OCI-LY7 (cell line): ENCODE data around the gene ATP5F1D. TPM values are rescaled to one million over a fixed set of nuclear protein-coding genes. Genes with fewer than 3 reads are reported as not detected.

Source experiments
- BruUV-seq: library from RNA; stranded (reverse); fragments of 400-500 nt; replicated peaks from 2 replicates; lab custom pipeline; 2021; lab: Mats Ljungman, UMichigan
- CTCF ChIA-PET: fragments of 300-600 bp; sonication (Branson Sonifier 250); formaldehyde crosslinking; loops from one replicate; lab custom pipeline; 2022; ENCODE audit warnings: antibody characterized with exemption; ENCODE audit not compliant: unreplicated experiment; lab: Charles Lee
- POLR2A ChIA-PET: fragments of 300-600 bp; sonication (Branson Sonifier 250); formaldehyde crosslinking; loops from one replicate; lab custom pipeline; 2022; ENCODE audit warnings: antibody characterized with exemption; lab: Charles Lee
- DNase-seq: peaks from one replicate; pipeline ENCODE4 v3.0.0-alpha.2; 2015; ENCODE audit warnings: low spot score
- H2AFZ ChIP-seq: fragments of 200-600 bp; sonication (generic), shearing (Covaris generic); 2 replicates; pipeline ENCODE4 v1.6.1; 2014; ENCODE audit warnings: mild to moderate bottlenecking, antibody characterized with exemption, low read length, moderate library complexity
- H3K27ac ChIP-seq: fragments of 200-600 bp; sonication (generic); 2 replicates; pipeline ENCODE4 v1.5.1; 2014; ENCODE audit warnings: mixed run types, low read depth, mild to moderate bottlenecking, moderate library complexity, low read length, inconsistent platforms; ENCODE audit not compliant: poor library complexity, severe bottlenecking
- H3K36me3 ChIP-seq: fragments of 200-600 bp; sonication (generic); 2 replicates; pipeline ENCODE4 v1.6.1; 2014; ENCODE audit warnings: mild to moderate bottlenecking, antibody characterized with exemption, low read length, moderate library complexity, mixed read lengths; ENCODE audit not compliant: insufficient read depth
- H3K4me1 ChIP-seq: fragments of 200-600 bp; sonication (generic); 2 replicates; pipeline ENCODE4 v1.5.1; 2014; ENCODE audit warnings: mild to moderate bottlenecking, low read length; ENCODE audit not compliant: insufficient read depth, poor library complexity, severe bottlenecking
- H3K4me2 ChIP-seq: fragments of 200-600 bp; sonication (generic); 2 replicates; pipeline ENCODE4 v1.6.1; 2014; ENCODE audit warnings: mild to moderate bottlenecking, low read length
- H3K4me3 ChIP-seq: fragments of 200-600 bp; sonication (generic); 2 replicates; pipeline ENCODE4 v1.5.1; 2014; ENCODE audit warnings: mild to moderate bottlenecking, low read depth, low read length; ENCODE audit not compliant: poor library complexity, severe bottlenecking
- H3K79me2 ChIP-seq: fragments of 200-600 bp; sonication (generic); 2 replicates; pipeline ENCODE4 v1.6.1; 2016; ENCODE audit warnings: low read depth, mild to moderate bottlenecking, low read length, moderate library complexity, mixed read lengths; ENCODE audit not compliant: insufficient read depth
- H3K9me2 ChIP-seq: fragments of 200-600 bp; sonication (generic); 2 replicates; pipeline ENCODE4 v1.6.1; 2016; ENCODE audit warnings: mild to moderate bottlenecking, low read length, mixed read lengths; ENCODE audit not compliant: insufficient read depth
- H3K9me3 ChIP-seq: fragments of 200-600 bp; sonication (generic); 2 replicates; pipeline ENCODE4 v1.6.1; 2014; ENCODE audit warnings: mild to moderate bottlenecking, mixed run types, low read length, mixed read lengths
- H4K20me1 ChIP-seq: fragments of 200-600 bp; sonication (generic); 2 replicates; pipeline ENCODE4 v1.6.1; 2014; ENCODE audit warnings: mild to moderate bottlenecking, antibody characterized with exemption, low read length, moderate library complexity, mixed read lengths; ENCODE audit not compliant: insufficient read depth
- EZH2phosphoT487 ChIP-seq: fragments of 200-600 bp; sonication (generic); IDR thresholded peaks from 2 replicates; pipeline ENCODE4 v1.6.1; 2018; ENCODE audit warnings: low read depth, borderline replicate concordance, mild to moderate bottlenecking, mixed run types, antibody characterized with exemption, low read length, moderate library complexity, mixed read lengths
- intact Hi-C: fragments of 100-400 bp; cut with micrococcal nuclease; formaldehyde crosslinking; loops from one replicate; pipeline ENCODE4 v1.10.0; 2022; ENCODE audit not compliant: unreplicated experiment
- total RNA-seq, 2 experiments: library from RNA; depleted of rRNA in 1 of 2; stranded (reverse); fragments of >200 nt in 1 of 2; shearing (Covaris generic) in 1 of 2; gene quantifications; 2 replicates each; pipeline ENCODE4 v1.2.3, GENCODE V29; 2014 to 2022
- TF ChIP-seq, protein P1 (sequence below): fragments of 200-600 bp; sonication (generic); conservative IDR thresholded peaks from 2 replicates; pipeline ENCODE4 v1.5.1; 2014; ENCODE audit warnings: mild to moderate bottlenecking, antibody characterized with exemption, low read length, moderate library complexity, mixed read lengths

ATP5F1D gene
- total RNA-seq, 2 experiments from 2014 or later, result 51.8 to 266 TPM

DNA sequence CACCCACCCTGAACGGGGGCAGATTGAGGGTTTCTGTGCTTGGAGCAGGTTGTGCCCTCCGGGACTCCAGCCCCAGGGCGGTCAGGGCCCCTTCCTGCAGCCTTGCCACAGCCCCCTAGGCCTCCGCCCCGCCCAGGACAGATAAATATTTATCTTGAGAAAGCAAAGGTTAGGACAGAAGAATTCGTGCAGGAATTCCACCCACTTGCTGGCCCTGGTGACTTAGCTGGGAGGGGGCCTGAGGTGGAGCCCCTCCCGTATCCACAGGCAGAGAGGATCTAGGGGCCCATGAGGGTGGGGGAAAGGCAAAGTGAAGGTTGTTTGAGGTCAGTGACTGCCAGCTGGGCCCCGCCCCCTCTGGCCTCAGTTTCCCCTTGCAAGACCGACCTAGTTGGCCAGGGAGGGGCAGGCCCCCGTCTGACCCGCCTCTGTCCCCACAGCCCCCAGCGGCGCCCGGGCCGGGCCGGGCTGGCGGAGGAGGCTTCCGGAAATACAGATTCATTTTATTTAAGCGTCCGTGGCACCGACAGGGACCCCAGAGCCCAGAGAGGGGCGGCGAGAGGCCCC lies 12.0 kb downstream of the ATP5F1D start:
- H3K36me3 ChIP-seq, result peaks cover 78% of the 10 kb centered on the region
- no TSS peak for BruUV-seq
- peaks cover 45% of the 10 kb centered on the region; the same call in 1 of the 2 replicates for H3K79me2 ChIP-seq
- no peaks in the 10 kb centered on the region for H3K9me2 ChIP-seq
- H3K4me2 ChIP-seq, result peak overlapping the region; percentile 100
- 0 out of 2 replicates have a peak, but pooled peaks cover 7% of the 10 kb centered on the region for H4K20me1 ChIP-seq
- peak overlapping the region; percentile 87 for H3K27ac ChIP-seq
- intact Hi-C loops, result loop anchor here (1.0 kb wide), 1 partner anchor 8 kb away; no protein-coding TSS in a partner anchor
- POLR2A ChIA-PET, result interaction anchor here (1.1 to 1.7 kb wide), 3 partner anchors 10 to 22 kb away, joined by 3 to 13 read pairs (median 3); partner anchors contain the start of genes CIRBP and FAM174C
- CTCF ChIA-PET, result no interaction called here
- H3K4me1 ChIP-seq, result peaks cover 39% of the 10 kb centered on the region
- DNase-seq, result no peak
- TF ChIP-seq EZH2phosphoT487, result no peak
- TF ChIP-seq, protein P1, sequence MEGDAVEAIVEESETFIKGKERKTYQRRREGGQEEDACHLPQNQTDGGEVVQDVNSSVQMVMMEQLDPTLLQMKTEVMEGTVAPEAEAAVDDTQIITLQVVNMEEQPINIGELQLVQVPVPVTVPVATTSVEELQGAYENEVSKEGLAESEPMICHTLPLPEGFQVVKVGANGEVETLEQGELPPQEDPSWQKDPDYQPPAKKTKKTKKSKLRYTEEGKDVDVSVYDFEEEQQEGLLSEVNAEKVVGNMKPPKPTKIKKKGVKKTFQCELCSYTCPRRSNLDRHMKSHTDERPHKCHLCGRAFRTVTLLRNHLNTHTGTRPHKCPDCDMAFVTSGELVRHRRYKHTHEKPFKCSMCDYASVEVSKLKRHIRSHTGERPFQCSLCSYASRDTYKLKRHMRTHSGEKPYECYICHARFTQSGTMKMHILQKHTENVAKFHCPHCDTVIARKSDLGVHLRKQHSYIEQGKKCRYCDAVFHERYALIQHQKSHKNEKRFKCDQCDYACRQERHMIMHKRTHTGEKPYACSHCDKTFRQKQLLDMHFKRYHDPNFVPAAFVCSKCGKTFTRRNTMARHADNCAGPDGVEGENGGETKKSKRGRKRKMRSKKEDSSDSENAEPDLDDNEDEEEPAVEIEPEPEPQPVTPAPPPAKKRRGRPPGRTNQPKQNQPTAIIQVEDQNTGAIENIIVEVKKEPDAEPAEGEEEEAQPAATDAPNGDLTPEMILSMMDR, result no peak
- peak overlapping the region; percentile 97 for H3K4me3 ChIP-seq
- no peaks in the 10 kb centered on the region for H3K9me3 ChIP-seq
- no peak overlapping the region for H2AFZ ChIP-seq

DNA sequence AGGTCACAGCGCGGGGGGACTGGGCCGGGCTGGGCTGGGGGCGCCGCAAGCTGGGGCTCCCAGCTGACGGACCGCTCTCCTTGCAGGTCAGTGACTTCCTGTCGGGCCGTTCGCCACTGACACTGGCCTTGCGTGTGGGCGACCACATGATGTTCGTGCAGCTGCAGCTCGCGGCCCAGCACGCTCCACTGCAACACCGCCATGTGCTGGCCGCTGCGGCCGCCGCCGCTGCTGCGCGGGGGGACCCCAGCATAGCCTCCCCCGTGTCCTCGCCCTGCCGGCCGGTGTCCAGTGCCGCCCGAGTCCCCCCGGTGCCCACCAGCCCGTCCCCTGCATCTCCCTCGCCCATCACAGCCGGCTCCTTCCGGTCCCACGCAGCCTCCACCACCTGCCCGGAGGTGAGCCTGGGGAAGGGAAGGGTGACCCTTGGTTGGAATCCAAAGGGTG lies 12.6 kb downstream of the ATP5F1D start:
- Histone ChIP-seq H3K4me1 (peaks cover 44% of the 10 kb centered on the region), H3K79me2 (peaks cover 45% of the 10 kb centered on the region; the same call in 1 of the 2 replicates), H3K4me2 (no peak overlapping the region), H3K36me3 (peaks cover 78% of the 10 kb centered on the region), H3K4me3 (no peak overlapping the region), H4K20me1 (0 out of 2 replicates have a peak, but pooled peaks cover 7% of the 10 kb centered on the region), H3K9me2 (no peaks in the 10 kb centered on the region), H2AFZ (no peak overlapping the region), H3K27ac (no peak overlapping the region), H3K9me3 (no peaks in the 10 kb centered on the region)
- no TSS peak for BruUV-seq
- CTCF ChIA-PET, result no interaction called here
- POLR2A ChIA-PET, result interaction anchor here (1.7 kb wide), 1 partner anchor 15 kb away, joined by 13 read pairs; the partner anchor contains the start of gene CIRBP
- intact Hi-C loops, result no loop called here
- no peak for TF ChIP-seq EZH2phosphoT487
- TF ChIP-seq, protein P1, result no peak
- DNase-seq, result no peak
